ENCODE data around the gene EDC4. TPM values are rescaled to one million over a fixed set of nuclear protein-coding genes. Genes with fewer than 3 reads are reported as not detected.
"Not testable (repeated sequence)": the region's sequence is repeated elsewhere in the genome, so short reads cannot be mapped to it uniquely, and the experiment has no call there.

EDC4 gene
- total RNA-seq, 1 experiment from 2014 or later: 50.7 TPM

DNA sequence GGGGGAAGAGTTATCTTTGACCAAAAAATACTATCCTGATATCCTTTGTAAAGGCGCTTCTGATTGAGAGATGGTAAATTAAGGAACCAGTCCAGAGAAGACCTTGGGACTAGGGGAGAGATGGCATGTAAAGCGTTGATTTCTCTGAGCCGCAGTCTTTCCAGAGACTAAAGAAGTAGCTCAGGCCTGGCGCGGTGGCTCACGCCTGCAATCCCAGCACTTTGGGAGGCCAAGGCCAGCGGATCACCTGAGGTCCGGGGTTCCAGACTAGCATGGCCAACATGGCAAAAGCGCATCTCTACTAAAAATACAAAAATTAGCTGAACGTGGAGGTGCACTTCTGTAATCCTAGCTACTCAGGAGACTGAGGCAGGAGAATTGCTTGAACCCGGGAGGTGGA lies 24.7 kb upstream of the EDC4 start:
- DNase-seq (ENCODE audit: low spot score): no peak

DNA sequence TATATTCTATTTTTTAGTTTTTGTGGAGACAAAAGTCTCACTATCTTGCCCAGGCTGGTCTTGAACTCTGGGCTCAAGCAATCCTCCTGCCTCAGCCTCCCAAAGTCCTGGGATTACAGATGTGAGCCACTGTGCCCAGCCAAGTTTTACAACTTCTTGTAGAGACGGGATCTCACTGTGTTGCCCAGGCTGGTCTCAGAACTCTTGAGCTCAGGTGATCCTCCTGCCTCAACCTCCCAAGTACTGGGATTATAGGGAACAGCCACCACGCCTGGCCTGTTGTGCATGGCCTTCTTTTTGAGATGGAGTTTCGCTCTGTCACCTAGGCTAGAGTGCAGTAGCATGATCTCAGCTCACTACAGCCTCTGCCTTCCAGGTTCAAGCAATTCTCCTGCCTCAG lies 19.2 kb upstream of the EDC4 start:
- DNase-seq (ENCODE audit: low spot score): no peak

DNA sequence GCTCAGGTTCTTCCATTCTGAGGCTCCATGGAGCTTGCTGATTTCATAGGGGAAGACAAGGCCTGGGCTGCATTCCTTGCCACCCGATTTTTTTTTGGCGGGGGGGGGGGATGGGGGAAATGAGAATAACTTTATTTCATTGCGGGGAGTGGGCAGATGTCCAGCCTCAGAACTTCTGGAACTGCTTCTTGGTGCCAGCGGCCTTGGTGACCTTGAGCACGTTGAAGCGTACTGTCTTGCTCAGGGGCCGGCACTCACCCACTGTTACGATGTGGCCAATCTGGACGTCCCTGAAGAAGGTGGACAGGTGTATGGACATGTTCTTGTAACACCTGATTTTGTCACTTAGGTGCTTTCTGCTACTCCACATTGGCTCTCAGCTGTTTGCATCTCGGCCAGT lies 17.1 kb upstream of the EDC4 start:
- DNase-seq (ENCODE audit: low spot score): no peak

DNA sequence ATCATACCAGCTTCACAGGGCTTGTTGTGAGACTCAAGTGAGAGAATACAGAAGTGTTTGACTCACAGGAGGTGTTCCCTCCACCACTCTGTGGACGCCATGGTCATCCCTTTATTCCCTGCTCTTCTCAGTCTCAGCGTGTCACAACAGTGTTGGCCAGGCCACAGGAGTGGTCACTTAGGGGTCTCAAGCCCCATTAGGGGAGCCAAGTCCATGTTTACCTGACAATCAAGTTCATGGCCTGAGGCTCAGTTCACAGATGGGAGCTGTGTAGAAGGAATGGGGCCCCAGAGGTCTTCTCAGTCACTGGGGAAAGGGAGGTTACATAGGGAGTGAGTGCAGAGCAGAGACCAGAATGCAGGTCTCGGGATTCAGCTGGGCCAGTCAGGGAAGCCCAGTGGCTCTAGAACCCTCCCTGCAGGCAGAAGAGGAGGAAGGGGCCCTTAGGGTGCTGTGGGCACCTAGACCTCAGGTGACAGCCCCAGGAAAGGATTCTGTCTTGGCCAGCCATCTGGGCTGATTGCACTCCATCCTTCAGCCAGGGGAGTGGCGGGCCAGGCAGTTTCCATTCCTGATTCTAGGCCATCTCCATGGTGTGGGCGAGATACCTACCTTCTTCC lies 15.8 kb upstream of the EDC4 start:
- DNase-seq (ENCODE audit: low spot score): no peak

DNA sequence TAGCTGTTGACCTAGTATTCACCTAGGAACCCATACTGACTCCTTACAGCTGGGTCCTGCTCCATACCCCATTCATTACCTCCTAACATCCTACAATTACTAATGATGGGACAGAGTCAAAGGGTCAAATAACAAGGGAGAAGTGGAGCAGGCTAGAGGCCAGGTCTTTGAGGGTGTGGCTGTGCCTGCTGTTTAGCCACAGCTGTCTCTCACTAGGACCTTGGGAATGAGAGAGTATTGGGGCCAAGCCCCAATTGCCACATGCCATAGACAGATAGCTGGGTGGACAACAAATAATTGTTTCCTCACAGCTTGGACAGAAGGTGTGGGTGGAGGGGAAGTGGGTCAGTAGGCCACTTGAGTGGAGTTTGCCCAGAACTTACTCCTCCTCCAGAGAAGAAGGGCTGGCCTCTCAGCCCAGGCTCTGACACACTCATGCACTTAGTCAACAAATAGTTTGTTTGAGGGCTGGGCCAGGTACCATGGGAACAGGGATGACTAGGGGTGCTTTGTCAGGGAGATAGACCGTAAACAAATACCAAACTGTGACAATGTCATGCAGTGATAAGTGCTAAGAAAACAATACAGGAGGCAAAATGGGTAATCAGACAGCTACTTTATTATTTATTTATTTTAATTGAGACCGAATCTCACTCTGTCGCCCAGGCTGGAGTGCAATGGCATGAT lies 15.2 kb upstream of the EDC4 start:
- peak; percentile 74 for DNase-seq (ENCODE audit: low spot score)

DNA sequence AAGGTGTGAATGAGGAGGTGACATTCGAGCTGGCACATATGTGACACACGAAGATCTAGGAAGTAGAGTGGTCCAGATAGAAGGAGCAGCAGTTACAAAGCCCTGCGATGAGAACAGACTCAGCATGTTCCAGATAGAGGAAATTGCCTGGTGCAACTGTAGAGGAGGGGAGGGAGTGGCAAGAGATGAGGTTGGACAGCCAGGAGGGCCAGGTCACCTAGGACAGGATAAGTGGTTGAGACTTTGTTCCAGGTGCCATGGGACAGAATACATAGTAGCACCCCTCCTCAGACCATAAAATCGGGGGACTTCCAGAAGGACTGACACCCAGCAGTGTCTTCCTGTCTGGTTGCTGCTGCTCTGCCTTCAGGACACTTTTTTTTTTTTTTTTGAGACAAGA lies 14.4 kb upstream of the EDC4 start:
- no peak for DNase-seq (ENCODE audit: low spot score)

DNA sequence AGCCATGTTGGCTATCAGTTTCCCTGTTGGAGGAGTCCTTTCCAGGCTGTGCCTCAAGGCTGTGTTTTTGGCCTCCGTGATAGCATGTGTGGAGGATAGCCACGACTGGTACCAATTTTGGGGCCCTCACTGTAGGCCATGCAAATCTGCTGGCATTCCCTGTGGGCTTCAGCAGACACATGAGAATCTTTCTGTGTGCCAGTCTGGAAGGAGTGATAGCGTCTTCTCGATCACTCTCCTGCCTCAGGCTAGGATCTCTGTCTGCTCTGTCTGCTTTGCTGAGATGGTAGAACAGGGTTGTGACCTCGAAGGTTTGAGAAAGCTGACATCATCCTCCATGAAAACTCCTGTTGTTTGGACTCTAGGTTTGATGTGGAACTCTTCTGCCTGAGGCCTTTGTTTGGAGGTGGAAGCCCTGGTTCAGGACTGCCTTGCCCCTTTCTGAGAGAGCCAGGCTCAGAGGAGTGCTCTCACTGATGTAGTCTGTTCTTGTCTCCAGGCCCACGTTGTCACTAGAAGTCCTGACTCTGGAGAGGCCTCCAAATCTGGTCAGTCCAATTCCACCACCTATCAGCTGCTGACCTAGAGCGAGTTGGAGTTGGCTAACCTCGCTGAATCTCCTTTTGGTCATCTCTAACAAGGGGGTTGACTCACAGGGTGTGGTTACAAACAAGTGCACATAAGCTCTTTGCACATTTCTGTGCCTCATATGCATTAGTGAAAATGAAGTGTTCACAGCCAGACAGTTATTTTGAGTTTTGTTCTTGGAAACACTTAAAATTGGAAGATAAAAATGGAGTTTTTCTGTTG lies 12.1 kb upstream of the EDC4 start:
- DNase-seq (ENCODE audit: low spot score): peak; percentile 42

DNA sequence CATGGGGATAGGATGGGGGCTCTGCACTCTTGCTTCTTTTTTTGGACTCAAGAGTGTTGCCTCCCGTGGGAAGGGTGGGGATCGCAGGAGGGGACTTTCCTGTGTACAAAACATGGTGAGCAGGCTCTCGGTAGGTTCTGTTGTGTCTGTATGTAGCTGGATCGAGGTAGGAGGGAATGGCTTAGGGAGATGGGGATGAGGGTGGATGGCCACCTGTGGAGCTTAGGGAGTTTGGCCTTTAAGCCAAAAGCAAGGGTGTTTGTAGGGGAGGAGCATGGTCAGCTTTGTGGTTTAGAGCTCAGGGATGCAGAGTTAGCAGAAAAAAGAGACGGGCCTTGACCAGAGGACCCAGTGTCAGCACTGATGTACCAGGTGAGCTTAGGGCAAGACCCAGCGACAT lies 11.0 kb upstream of the EDC4 start:
- no peak for DNase-seq (ENCODE audit: low spot score)

DNA sequence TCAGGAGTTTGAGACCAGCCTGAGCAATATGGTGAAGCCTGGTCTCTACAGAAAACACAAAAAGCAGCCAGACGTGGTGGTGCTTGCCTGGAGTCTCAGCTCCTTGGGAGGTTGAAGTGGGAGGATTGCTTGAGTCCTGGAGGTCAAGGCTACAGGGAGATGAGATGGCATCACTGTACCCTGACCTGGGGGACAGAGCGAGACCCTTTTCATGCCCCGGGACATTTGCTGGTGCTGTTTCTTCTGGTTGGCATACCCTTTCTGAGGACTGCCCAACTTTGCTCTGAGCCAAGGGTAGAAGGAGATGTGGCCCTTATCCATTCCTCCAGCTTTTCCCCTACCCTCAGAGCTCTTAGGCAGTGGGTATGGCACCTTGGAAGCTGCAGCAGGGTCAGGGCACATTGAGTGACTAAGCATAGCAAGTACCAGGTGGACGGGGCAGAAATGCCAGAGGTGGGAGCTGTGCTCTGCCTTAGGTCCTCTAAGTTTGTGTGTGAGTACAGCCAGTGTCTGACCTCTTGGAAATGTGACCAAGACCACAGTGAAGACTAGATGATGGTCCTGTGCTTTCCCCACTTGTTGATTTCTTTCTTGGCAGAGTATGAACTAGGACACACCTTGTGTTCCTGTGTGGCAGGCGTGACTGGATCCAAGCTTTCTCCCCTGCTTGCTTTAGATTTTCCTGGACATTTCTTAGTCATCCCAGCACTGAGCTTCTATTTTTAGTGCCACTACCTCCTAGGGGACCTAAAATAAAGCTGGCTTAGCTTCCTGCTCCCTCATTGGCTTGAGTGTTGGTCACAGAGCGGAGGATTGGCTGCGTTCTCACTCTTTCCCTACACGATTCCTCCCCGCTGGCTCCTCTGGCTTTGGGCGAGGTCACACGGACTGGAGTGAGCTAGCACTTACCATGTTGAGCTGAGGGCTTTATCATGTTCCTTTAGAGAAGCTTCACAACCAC lies 9.9 kb upstream of the EDC4 start:
- DNase-seq (ENCODE audit: low spot score): peak; percentile 87

DNA sequence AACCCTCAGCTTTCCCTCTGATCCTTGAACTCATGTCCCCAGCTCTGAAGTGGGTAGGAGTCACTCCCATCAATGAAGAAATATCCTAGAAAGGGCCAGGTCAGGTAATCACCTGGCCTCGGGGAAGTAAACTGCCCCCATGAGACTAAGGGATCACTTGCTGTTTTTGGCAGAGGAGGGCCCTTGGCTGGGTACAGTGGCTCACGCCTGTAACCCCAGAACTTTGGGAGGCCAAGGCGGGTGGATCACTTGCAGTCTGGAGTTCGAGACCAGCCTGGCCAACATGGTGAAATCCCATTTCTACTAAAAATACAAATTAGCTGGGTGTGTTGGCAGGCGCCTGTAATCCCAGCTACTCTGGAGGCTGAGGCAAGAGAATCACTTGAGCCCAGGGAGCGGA lies 8.8 kb upstream of the EDC4 start:
- DNase-seq (ENCODE audit: low spot score): not testable (repeated sequence)

DNA sequence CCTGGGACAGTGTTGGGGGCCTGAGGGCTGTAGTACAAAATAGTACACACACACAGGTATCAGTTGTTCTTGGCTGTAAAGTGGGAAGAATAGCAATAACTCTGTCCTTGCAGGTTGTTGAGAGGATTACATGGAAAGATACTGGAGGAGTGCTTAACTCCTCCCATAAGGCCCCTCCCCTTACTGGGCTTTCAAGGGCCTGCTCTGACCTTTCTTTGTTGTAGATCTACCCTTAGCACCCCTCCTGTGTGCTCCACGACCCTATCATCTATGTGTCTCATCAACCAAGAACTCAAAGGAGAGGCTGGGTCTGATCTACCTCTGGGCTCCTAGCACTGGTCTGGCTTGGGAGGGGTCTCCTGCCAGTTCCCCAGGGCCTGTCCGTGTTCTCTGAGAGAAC lies 8.3 kb upstream of the EDC4 start:
- no peak for DNase-seq (ENCODE audit: low spot score)

DNA sequence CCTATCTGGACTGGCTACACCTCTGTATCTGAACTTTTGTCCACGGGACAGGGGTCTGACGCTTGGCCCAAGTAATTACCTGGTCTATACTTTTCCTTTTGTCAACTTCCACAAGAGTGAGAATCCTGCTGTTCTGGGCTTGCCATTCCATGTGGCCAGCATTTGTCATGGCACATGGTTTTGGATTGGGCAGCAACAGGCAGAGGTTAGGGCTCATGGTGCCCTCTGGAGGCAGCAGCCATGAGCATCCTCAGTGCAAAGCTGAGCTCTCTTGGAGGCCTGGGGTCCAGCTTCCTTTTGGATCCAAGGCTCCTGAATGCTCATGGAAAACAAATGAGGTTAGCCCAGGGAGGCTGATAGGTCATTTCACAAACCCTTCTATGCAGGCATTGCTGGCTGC lies 7.5 kb upstream of the EDC4 start:
- no peak for DNase-seq (ENCODE audit: low spot score)

DNA sequence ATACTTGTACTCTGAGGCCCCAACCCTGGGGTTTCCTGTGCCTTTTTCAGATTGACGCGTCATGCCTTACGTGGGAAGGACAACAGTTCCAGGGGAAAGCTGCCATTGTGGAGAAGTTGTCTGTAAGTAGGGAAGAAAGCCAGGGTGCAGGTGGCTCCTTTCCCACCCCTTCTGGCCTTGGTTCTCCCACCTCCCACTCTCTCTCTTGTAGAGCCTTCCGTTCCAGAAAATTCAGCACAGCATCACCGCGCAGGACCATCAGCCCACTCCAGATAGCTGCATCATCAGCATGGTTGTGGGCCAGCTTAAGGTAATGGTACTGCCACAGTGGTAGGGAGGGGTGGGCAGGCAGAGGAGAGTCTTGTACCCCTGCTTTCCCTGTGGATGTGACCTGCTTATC lies 4.6 kb upstream of the EDC4 start:
- DNase-seq (ENCODE audit: low spot score): no peak

DNA sequence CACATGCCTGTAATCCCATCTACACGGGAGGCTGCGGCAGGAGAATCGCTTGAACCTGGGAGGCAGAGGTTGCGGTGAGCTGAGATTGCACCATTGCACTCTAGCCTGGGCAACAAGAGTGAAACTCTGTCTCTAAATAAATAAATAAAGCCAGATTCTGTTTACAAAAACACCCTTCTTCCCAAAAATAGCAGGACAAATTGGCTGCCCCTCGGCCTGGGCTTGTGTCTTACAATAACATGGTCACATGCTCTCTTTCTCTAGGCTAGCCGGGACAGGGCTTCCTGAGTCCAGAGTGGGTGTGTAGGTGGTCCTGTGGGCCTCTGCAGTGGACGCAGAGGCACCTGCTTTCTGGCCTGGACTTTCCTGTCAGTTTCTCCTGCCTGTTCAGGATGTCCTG lies 3.2 kb upstream of the EDC4 start:
- no peak for DNase-seq (ENCODE audit: low spot score)

DNA sequence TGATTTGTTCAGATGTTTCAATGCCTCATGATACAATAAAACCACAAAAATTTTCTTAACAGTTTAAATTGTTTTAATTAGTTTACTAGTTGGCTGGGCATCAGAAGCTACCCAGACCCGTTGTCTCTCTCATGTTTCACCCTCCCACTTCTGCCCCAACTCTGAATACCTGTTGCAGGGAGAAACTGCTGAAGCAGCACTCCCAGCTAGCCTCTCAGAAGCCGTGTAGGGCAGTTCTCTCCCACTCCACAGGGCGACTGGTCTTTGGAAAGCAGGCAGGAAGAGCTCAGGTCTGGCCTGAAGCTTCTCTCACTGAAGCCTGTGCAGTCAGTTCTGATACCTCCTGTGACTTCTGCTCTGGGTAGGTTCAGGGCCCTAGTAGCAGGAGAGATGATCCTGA lies 1.6 kb upstream of the EDC4 start:
- no peak for DNase-seq (ENCODE audit: low spot score)

DNA sequence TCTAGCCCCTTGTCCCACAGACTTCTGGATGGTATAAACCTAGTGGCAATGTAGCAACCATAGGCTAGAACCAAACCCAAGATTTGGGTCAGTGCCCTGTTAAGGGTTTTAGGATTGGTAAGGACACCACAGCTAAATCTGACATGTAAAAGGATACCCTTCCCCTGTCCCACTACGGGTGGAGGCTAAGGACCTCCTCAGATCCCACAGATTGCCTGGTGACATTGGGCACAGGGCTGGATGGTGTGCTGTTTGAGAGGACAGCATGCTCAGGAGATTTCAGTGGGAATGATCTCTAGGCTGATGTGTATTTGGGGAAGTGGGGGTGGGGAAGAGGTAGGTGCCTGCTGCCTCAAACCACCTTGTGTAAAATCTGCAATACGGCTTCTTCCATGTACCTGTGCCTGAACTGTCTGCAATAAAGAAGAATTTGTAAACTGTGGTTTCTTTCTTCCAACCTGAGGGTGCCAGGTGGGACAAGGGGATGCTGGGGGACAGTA lies 671 bp upstream of the EDC4 start:
- DNase-seq (ENCODE audit: low spot score): no peak

DNA sequence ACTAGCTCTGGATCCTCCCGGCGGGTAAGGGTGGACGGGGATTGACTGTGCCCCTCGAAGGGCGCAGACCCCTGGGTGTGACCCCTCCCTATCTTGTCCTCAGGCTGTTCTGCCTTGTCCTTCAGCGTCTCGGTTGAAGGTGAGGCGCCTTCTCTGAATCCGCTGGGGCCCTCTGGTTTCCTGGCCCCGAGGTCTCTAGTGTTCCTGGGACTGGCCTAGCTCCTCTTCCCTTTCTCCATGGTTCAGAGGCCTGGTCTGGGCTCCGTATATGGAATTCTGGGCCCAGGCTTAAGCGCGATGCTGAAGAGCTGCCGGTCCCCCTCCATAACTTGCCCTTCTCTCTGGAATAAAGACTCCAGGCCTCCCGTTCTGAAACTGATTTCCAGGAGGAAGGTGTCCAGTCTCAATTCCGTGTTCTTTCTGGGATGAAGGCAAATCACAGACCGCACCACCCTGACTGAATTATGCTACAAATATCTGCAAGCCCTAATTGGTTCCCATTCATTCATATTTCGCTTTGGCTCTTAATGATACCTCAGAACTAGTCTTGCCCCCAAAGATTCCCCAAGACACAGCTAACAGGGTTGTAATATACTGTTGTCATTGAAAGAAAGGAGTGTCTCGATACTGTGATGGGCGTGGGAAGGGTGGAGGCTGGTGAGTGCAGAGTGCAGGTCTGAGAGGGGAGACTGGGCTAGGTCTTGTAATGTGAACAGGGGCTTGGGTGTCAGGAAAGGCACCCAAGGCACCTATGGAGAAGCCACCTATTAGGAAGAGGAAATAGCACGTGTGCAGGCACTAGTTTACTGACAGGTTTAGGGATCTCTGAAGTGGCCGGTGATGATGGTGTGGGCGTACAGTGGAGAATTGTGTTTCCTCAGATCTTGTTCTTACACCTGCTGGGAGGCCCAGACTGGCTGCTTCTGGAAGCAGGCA lies 851 bp downstream of the EDC4 start:
- DNase-seq (ENCODE audit: low spot score): no peak

DNA sequence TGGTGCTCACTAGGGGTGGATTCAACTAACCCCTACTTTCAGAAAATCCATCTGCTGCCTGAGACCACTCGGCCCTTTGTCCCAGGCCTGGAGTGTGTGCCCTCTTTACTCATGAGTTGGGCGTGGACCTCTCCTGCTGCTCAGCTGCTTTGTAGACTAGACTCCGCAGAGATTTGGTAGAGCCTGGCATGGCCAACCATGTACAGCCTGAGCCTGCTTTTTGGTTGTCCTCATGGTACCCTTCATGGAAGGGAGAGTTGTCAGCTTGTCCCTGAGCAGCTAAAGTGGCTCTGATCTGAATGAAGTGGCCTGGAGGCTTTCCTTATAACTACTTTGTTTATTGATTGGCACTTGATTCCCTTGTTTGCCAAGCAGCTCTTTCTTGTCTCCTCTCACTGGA lies 1.5 kb downstream of the EDC4 start:
- DNase-seq (ENCODE audit: low spot score): no peak

DNA sequence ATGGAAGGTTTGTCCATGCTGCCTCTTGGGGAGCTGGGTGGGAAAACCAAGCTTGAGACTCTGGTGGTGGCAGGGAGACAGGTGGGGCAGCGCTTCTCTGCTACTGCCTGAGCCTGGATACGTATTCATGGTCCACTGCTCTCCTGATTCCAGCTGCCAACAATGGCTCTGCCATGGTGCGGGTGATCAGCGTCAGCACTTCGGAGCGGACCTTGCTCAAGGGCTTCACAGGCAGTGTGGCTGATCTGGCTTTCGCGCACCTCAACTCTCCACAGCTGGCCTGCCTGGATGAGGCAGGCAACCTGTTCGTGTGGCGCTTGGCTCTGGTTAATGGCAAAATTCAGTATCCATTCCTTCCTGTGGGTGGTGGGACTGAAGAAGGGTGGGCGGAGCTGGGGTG lies 4.2 kb downstream of the EDC4 start:
- DNase-seq (ENCODE audit: low spot score): no peak

DNA sequence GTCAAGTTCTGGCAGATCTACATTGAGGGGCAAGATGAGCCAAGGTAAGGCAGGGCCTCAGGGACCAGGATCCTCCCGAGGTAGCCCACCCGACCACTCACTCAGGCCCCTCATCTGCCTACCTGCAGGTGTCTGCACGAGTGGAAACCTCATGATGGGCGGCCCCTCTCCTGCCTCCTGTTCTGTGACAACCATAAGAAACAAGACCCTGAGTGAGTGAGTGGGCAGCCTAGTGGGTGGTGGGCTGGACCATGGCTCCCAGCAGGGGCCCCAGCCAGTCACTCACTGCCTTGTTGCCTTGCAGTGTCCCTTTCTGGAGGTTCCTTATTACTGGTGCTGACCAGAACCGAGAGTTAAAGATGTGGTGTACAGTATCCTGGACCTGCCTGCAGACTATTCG lies 5.4 kb downstream of the EDC4 start:
- no peak for DNase-seq (ENCODE audit: low spot score)

DNA sequence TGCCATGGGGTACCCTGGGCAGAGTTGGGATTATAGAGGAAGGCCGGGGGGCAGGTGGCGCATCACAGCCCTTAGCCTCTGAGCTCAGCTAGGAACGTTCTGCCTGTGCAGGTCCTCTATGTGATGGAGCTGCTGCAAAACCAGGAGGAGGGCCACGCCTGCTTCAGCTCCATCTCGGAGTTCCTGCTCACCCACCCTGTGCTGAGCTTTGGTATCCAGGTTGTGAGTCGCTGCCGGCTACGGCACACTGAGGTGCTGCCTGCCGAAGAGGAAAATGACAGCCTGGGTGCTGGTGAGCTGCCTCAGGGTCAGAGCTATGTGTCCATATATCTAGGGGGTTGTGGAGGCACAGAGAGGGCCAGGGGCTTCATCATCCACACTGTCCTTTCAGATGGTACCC lies 6.0 kb downstream of the EDC4 start:
- DNase-seq (ENCODE audit: low spot score): no peak

Measured in A172 (cell line).